ENCODE results near the gene TSPAN1.
A peak's percentile ranks its signal among the peaks of the same experiment; 100 is the strongest.

DNA sequence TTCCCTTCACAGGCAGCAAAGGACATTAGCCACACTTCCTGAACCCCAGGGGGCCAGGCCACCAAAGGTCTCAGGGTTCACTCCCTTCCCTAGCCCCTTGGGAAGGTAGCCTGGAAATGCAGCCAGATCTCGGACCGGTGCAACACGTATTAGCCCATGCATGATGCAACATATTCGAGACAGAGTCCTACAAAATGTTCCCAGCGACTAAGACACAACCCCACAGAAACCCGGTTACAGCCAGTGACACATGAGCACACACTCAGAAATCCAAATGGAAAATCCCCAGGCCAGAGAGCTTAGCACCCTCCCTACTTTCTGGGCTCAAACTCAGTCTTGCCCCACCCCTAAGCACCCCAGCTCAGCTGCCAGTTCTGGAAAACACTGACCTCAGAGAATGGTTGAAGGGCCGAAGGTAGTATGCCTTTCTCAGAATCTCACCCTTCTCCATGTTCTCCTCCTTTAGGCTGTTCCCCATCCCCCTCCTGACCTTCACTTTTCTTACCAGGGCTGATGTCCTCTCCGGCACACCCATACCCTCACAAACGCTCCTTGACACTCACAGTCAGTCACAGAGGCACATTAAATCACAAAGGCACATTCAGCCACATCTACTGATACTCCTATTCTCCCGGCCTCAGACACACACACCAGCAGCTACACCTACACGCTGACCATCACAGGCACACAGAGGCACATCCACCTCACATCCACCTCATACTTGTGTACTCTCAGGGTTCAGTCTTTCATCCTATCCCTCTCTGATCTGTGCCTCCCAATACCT, at the start of gene TSPAN1:
- TF ChIP-seq, protein P1, sequence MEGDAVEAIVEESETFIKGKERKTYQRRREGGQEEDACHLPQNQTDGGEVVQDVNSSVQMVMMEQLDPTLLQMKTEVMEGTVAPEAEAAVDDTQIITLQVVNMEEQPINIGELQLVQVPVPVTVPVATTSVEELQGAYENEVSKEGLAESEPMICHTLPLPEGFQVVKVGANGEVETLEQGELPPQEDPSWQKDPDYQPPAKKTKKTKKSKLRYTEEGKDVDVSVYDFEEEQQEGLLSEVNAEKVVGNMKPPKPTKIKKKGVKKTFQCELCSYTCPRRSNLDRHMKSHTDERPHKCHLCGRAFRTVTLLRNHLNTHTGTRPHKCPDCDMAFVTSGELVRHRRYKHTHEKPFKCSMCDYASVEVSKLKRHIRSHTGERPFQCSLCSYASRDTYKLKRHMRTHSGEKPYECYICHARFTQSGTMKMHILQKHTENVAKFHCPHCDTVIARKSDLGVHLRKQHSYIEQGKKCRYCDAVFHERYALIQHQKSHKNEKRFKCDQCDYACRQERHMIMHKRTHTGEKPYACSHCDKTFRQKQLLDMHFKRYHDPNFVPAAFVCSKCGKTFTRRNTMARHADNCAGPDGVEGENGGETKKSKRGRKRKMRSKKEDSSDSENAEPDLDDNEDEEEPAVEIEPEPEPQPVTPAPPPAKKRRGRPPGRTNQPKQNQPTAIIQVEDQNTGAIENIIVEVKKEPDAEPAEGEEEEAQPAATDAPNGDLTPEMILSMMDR (IDR thresholded peaks at IDR 0.05), result no peak
- TF ChIP-seq POLR2AphosphoS5 (IDR thresholded peaks at IDR 0.05; ENCODE audit: insufficient read depth in 1 of 2, low read depth in 1 of 2) (peak in 1 of 2 donors; percentile 75), POLR2A (IDR thresholded peaks at IDR 0.05) (no peak)

Measured in vagina (tissue), 2 donors.